Cardiac septum (tissue), 1 donor: ENCODE data around the gene DPM3. TPM values are rescaled to one million over a fixed set of nuclear protein-coding genes. Genes with fewer than 3 reads are reported as not detected.
A peak's percentile ranks its signal among the peaks of the same experiment; 100 is the strongest.
"Not testable (repeated sequence)": the region's sequence is repeated elsewhere in the genome, so short reads cannot be mapped to it uniquely, and the experiment has no call there.

Experiments used
- DNase-seq: peaks from one replicate; pipeline ENCODE4 v3.0.0-alpha.2; 2020; ENCODE audit warnings: low spot score
- intact Hi-C: fragments of 100-400 bp; cut with DNase I; formaldehyde crosslinking; loops from one replicate; pipeline ENCODE4 v1.14.0; 2022
- total RNA-seq: library from RNA; stranded (reverse); fragmentation: NEBNext Ultra II Directional; extraction: Animal tissue kit (Norgen Biotek cat#: 25700); gene quantifications from one replicate; pipeline ENCODE4 v1.2.1, GENCODE V29; 2021
- donor health status: DM: no; HTN: no; CAD: no.

DPM3 gene
- total RNA-seq, 1 donor from 2014 or later, result 56.3 TPM

GRCh38 chr1:155166051-155166470, 25.7 kb upstream of the DPM3 start:
- intact Hi-C loops, result loop anchor here (2.0 kb wide), 1 partner anchor 37 kb away; no protein-coding TSS in a partner anchor
- no peak for DNase-seq

GRCh38 chr1:155164625-155165024, 24.3 kb upstream of the DPM3 start:
- DNase-seq, intact Hi-C loops: not testable (repeated sequence)

GRCh38 chr1:155163785-155164184, 23.5 kb upstream of the DPM3 start:
- DNase-seq, intact Hi-C loops: not testable (repeated sequence)

- intact Hi-C loops, DNase-seq: not testable (repeated sequence)
Observed at GRCh38 chr1:155162631-155163030, 22.3 kb upstream of the DPM3 start.

GRCh38 chr1:155160128-155160527, 19.8 kb upstream of the DPM3 start:
- intact Hi-C loops, result no loop called here
- DNase-seq, result no peak

GRCh38 chr1:155158991-155159390, 18.7 kb upstream of the DPM3 start:
- intact Hi-C loops, result no loop called here
- DNase-seq, result no peak

DNA sequence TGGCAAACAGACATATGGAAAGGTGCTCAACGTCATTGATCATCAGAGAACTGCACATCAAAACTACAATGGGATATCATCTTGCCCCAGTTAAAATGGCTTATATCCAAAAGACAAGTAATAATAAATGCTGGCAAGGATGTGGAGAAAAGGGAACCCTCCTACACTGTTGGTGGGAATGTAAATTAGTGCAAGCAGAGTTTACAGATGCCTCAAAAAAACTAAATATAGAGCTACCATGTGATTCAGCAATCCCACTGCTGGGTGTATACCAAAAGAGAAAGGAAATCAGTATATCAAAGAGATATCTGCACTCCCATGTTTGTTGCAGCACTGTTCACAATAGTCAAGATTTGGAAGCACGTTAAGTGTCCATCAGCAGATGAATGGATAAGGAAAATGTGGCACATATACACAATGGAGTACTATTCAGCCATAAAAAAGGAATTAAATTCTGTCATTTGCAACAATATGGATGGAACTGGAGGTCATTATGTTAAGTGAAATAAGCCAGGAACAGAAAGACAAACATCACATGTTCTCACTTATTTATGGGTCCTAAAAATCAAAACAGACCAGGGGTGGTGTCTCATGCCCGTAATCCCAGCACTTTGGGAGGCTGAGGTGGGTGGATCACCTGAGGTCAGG, 15.8 kb upstream of the DPM3 start:
- DNase-seq, intact Hi-C loops: not testable (repeated sequence)

DNA sequence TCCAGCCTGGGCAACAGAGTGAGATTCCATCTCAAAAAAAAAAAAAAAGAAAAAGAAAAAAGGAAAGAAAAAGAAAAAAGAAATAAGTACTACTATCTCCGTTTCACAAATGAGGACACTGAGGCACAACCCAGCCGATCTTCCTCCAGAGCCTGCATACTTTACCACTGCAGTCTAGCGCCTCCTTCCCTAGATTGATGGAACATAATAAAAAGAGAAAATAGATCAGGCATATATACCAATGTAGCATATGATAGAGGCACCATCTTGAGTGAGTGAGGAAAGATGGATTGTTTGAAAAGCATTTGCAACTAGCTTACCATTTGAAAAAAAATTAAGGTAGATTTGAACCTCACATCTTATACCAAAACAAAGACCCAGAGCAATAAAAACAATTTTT, 5.2 kb upstream of the DPM3 start:
- no peak for DNase-seq
- intact Hi-C loops, result no loop called here

GRCh38 chr1:155141749-155142148, 1.4 kb upstream of the DPM3 start:
- intact Hi-C loops, result no loop called here
- DNase-seq, result no peak

DNA sequence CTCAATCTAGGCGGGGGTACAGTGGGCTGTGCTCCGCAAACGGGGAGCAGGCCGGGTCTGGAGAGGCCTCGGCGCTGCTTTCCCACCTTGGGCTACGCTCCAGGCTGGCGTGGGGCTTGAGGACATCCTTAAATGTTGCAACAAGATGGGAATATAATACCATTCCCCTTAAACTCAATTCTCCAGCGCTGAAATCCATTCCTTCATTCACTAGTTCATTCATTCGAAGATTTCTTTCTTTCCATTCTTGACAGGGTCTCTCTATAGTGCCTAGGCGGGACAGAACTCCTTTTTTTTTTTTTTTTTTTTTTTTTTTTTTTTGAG, 261 bp upstream of the DPM3 start:
- intact Hi-C loops, result no loop called here
- DNase-seq, result no peak

- intact Hi-C loops, result loop anchor here (5.0 kb wide), 1 partner anchor 85 kb away; the partner anchor contains the start of gene ADAM15
- no peak for DNase-seq
Observed at GRCh38 chr1:155137154-155137949, 3.0 kb downstream of the DPM3 start.

- DNase-seq, result no peak
- intact Hi-C loops, result loop anchor here (5.0 kb wide), 1 partner anchor 84 kb away; the partner anchor contains the start of gene ADAM15
Observed at GRCh38 chr1:155136748-155137147, 3.6 kb downstream of the DPM3 start.

- intact Hi-C loops, result loop anchor here (5.0 kb wide), 1 partner anchor 83 kb away; the partner anchor contains the start of gene ADAM15
- peak; percentile 97 for DNase-seq
Observed at GRCh38 chr1:155135415-155136028, 4.8 kb downstream of the DPM3 start, which contains the start of gene SLC50A1. SLC50A1 (plus strand) TSS chr1:155135852; CDS start chr1:155135912, 60 bp downstream.

- intact Hi-C loops, result loop anchor here (5.0 kb wide), 1 partner anchor 83 kb away; the partner anchor contains the start of gene ADAM15
- DNase-seq, result peak; percentile 93
Observed at GRCh38 chr1:155134880-155135414, 5.4 kb downstream of the DPM3 start.

GRCh38 chr1:155134322-155134721, 6.0 kb downstream of the DPM3 start:
- DNase-seq, result no peak
- intact Hi-C loops, result no loop called here

GRCh38 chr1:155133799-155134281, 6.5 kb downstream of the DPM3 start:
- intact Hi-C loops, result no loop called here
- DNase-seq, result no peak

DNA sequence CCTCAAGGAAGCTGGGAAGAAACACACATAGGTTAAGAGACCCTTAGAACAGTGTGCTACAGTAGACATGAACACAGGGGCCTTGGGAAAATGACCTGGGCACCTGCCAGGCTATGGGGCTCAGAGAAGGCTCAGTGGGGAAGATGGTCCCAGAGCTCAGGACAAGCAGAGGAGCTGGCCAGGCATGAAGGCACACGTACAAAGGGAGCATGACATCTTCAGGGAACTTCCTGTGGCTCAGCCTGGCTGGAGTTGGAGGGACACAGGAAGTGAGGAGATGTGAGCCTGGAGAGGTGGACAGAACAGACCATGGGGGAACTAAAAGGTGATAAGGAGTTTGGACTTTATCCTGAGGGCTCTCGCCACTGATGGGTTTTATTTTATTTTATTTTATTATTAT, 8.5 kb downstream of the DPM3 start:
- intact Hi-C loops, result no loop called here
- DNase-seq, result no peak

DNA sequence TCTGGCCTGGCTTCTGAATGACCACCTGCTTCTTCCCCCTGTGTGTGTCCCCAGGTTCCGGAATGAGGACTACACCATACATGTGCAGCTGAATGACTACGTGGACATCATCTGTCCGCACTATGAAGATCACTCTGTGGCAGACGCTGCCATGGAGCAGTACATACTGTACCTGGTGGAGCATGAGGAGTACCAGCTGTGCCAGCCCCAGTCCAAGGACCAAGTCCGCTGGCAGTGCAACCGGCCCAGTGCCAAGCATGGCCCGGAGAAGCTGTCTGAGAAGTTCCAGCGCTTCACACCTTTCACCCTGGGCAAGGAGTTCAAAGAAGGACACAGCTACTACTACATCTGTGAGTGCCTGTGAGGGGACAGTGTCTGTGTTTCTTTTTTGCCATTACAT, 9.0 kb downstream of the DPM3 start:
- intact Hi-C loops, result no loop called here
- no peak for DNase-seq

DNA sequence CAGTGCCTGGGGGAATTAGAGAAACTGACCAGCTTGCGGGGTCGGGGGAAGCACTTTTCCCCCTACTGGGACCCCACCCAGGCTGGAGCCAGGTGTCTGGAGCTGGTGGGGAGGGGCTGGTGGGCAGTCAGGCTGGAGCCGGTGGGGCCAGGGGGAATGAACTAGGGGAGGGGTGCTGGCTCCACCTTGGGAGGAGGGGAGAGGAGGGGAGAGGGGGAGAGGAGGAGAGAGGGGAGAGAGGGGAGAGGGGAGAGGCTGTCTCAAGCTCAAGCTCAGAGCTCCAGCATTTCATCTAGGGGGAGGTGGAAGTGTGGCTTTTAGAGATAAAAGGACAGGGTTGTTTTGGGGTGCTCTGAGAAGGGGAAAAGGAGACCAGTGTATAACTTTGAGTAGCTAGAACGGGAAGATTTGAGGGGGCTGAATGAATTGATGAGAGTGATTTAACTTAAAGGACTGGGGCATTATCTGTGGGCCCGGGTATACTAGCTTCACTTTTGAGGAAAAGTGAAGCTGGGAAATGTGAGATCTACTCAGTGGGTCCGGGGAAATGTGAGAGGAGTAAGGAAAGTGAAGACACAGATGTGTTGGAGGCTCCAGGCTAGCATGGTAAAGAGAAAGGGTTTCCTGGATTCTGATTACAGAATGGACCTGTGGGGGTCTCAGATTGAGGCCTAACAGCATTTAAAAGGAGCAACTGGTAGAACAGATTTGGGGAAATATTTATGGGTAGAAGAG, 9.9 kb downstream of the DPM3 start:
- no peak for DNase-seq
- intact Hi-C loops, result no loop called here
